HG03575 (cell line): ENCODE data around the gene NINL.
"Not testable (repeated sequence)": the region's sequence is repeated elsewhere in the genome, so short reads cannot be mapped to it uniquely, and the experiment has no call there.

ENCODE experiments used
- ATAC-seq: cut with Tn5 transposase; IDR thresholded peaks from one replicate; pipeline ENCODE4 v1.9.1; 2021; ENCODE audit not compliant: unreplicated experiment, insufficient number of reproducible peaks, low FRiP score; ENCODE audit errors: extremely low read depth

The NINL gene

DNA sequence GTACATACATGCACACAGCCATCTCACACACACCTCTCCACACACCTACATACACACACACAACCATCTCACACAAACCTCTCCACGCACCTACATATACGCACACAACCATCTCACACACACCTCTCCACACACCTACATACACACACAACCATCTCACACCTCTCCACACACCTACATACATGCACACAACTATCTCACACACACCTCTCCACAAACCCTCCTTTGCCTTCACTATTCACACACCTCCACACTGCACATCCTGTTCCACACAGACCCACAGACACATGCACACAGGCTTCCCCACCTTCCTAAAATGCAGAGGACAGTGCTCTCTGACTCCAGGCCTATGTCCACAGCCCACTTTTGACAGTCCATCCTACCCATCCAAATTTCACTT is 16.3 kb upstream of the NINL start:
- no peak for ATAC-seq

- ATAC-seq = no peak
Measured at GRCh38 chr20:25600632-25601031, 15.3 kb upstream of the NINL start.

- no peak for ATAC-seq
Measured at GRCh38 chr20:25592135-25592852, 7.0 kb upstream of the NINL start.

GRCh38 chr20:25590778-25591177 is 5.4 kb upstream of the NINL start:
- ATAC-seq = not testable (repeated sequence)

- no peak for ATAC-seq
Measured at GRCh38 chr20:25588491-25588890, 3.2 kb upstream of the NINL start.

DNA sequence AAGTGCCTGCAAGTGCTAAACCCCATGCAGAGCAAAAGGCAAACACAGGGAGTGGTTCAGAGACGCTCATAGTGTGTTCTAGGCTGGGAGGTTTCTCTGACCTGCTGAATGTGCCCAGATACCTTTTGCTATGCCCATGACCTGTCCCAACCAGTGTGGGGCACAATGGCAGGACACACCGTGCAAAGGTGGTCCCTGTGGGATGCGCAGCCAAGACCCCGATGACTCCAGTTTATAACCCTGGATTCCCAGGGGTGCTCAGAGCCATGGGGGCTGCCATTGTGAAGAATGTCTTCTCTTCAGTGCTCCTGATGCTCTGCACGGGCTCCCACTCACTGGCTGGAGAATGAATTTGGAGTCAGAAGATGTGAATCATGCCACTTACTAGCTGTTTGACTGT is 2.2 kb upstream of the NINL start:
- no peak for ATAC-seq

DNA sequence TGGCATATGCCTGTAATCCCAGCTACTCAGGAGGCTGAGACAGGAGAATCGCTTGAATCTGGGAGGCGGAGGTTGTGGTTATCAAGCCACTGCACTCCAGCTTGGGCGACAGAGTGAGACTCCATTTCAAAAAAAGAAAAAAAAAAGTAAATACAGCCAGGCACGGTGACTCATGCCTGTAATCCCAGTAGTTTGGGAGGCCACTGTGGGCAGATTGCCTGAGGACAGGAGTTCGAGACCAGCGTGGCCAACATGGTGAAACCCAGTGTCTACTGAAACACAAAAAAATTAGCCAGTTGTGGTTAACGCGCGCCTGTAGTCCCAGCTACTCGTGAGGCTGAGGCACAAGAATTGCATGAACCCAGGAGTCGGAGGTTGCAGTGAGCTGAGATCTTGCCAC is 1.5 kb upstream of the NINL start:
- no peak for ATAC-seq

DNA sequence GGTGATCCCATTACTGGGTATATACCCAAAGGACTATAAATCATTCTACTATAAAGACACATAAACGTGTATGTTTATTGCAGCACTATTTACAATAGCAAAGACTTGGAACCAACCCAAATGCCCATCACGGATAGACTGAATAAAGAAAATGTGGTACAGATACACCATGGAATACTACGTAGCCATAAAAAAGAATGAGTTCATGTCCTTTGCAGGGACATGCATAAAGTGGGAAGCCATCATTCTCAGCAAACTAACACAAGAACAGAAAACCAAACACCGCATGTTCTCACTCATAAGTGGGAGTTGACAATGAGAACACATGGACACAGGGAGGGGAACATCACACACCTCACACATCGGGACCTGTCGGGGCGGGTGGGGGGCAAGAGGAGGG is 1.7 kb downstream of the NINL start:
- not testable (repeated sequence) for ATAC-seq

GRCh38 chr20:25580711-25581110 is 4.6 kb downstream of the NINL start:
- no peak for ATAC-seq

GRCh38 chr20:25579081-25579770 is 6.1 kb downstream of the NINL start:
- no peak for ATAC-seq

- no peak for ATAC-seq
Measured at GRCh38 chr20:25576783-25577530, 8.4 kb downstream of the NINL start.

GRCh38 chr20:25574411-25574810 is 10.9 kb downstream of the NINL start:
- ATAC-seq = no peak

- ATAC-seq = no peak
Measured at GRCh38 chr20:25573288-25574251, 11.8 kb downstream of the NINL start.

DNA sequence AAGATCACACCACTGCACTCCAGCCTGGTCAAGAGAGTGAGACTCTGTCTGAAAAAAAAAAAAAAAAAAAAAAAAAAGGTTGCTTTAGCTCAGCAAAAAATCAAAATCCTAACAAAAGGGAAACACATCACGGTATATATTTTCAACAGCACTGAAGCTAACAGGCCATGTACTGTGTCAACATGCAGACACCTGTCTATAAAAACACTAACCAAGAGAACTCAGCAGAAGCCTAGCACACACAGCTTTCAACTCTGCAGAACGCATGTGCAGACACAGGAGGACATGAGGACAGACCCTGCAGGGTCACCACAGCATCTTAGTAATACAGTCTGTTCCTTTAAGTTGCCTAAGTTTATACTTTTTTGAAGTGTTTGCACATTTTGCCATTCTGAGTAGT is 13.5 kb downstream of the NINL start:
- ATAC-seq = no peak

- no peak for ATAC-seq
Measured at GRCh38 chr20:25571240-25571639, 14.1 kb downstream of the NINL start.

DNA sequence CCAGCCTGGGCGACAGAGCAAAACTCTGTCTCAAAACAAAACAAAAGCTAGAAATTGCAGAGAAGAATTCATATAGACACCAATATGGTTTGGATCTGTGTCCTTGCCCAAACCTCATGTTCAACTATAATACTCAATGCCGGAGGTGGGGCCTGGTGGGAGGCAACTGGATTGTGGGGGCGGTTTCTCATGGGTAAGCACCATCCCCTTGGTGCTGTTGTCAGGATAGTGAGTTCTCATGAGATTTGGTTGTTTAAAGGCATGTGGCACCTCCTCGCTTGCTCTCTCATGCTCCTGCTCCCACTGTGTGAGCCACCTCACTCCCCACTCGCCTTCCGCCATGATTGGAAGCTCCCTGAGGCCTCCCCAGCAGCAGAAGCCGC is 15.2 kb downstream of the NINL start:
- no peak for ATAC-seq

GRCh38 chr20:25567286-25567685 is 18.0 kb downstream of the NINL start:
- no peak for ATAC-seq

- no peak for ATAC-seq
Measured at GRCh38 chr20:25566821-25567220, 18.5 kb downstream of the NINL start.

- ATAC-seq = no peak
Measured at GRCh38 chr20:25565578-25566157, 19.7 kb downstream of the NINL start.
